OCI-LY7 (cell line): ENCODE data around the gene SLC1A3. TPM values are rescaled to one million over a fixed set of nuclear protein-coding genes. Genes with fewer than 3 reads are reported as not detected.

ENCODE experiments used
- BruUV-seq: library from RNA; stranded (reverse); fragments of 400-500 nt; replicated peaks from 2 replicates; lab custom pipeline; 2021; lab: Mats Ljungman, UMichigan
- CTCF ChIA-PET: fragments of 300-600 bp; sonication (Branson Sonifier 250); formaldehyde crosslinking; loops from one replicate; lab custom pipeline; 2022; ENCODE audit warnings: antibody characterized with exemption; ENCODE audit not compliant: unreplicated experiment; lab: Charles Lee
- POLR2A ChIA-PET: fragments of 300-600 bp; sonication (Branson Sonifier 250); formaldehyde crosslinking; loops from one replicate; lab custom pipeline; 2022; ENCODE audit warnings: antibody characterized with exemption; lab: Charles Lee
- DNase-seq: peaks from one replicate; pipeline ENCODE4 v3.0.0-alpha.2; 2015; ENCODE audit warnings: low spot score
- H2AFZ ChIP-seq: fragments of 200-600 bp; sonication (generic), shearing (Covaris generic); 2 replicates; pipeline ENCODE4 v1.6.1; 2014; ENCODE audit warnings: mild to moderate bottlenecking, antibody characterized with exemption, low read length, moderate library complexity
- H3K27ac ChIP-seq: fragments of 200-600 bp; sonication (generic); 2 replicates; pipeline ENCODE4 v1.5.1; 2014; ENCODE audit warnings: mixed run types, low read depth, mild to moderate bottlenecking, moderate library complexity, low read length, inconsistent platforms; ENCODE audit not compliant: poor library complexity, severe bottlenecking
- H3K36me3 ChIP-seq: fragments of 200-600 bp; sonication (generic); 2 replicates; pipeline ENCODE4 v1.6.1; 2014; ENCODE audit warnings: mild to moderate bottlenecking, antibody characterized with exemption, low read length, moderate library complexity, mixed read lengths; ENCODE audit not compliant: insufficient read depth
- H3K4me1 ChIP-seq: fragments of 200-600 bp; sonication (generic); 2 replicates; pipeline ENCODE4 v1.5.1; 2014; ENCODE audit warnings: mild to moderate bottlenecking, low read length; ENCODE audit not compliant: insufficient read depth, poor library complexity, severe bottlenecking
- H3K4me2 ChIP-seq: fragments of 200-600 bp; sonication (generic); 2 replicates; pipeline ENCODE4 v1.6.1; 2014; ENCODE audit warnings: mild to moderate bottlenecking, low read length
- H3K4me3 ChIP-seq: fragments of 200-600 bp; sonication (generic); 2 replicates; pipeline ENCODE4 v1.5.1; 2014; ENCODE audit warnings: mild to moderate bottlenecking, low read depth, low read length; ENCODE audit not compliant: poor library complexity, severe bottlenecking
- H3K79me2 ChIP-seq: fragments of 200-600 bp; sonication (generic); 2 replicates; pipeline ENCODE4 v1.6.1; 2016; ENCODE audit warnings: low read depth, mild to moderate bottlenecking, low read length, moderate library complexity, mixed read lengths; ENCODE audit not compliant: insufficient read depth
- H3K9me2 ChIP-seq: fragments of 200-600 bp; sonication (generic); 2 replicates; pipeline ENCODE4 v1.6.1; 2016; ENCODE audit warnings: mild to moderate bottlenecking, low read length, mixed read lengths; ENCODE audit not compliant: insufficient read depth
- H3K9me3 ChIP-seq: fragments of 200-600 bp; sonication (generic); 2 replicates; pipeline ENCODE4 v1.6.1; 2014; ENCODE audit warnings: mild to moderate bottlenecking, mixed run types, low read length, mixed read lengths
- H4K20me1 ChIP-seq: fragments of 200-600 bp; sonication (generic); 2 replicates; pipeline ENCODE4 v1.6.1; 2014; ENCODE audit warnings: mild to moderate bottlenecking, antibody characterized with exemption, low read length, moderate library complexity, mixed read lengths; ENCODE audit not compliant: insufficient read depth
- CTCF ChIP-seq: fragments of 200-600 bp; sonication (generic); conservative IDR thresholded peaks from 2 replicates; pipeline ENCODE4 v1.5.1; 2014; ENCODE audit warnings: mild to moderate bottlenecking, antibody characterized with exemption, low read length, moderate library complexity, mixed read lengths
- EZH2phosphoT487 ChIP-seq: fragments of 200-600 bp; sonication (generic); IDR thresholded peaks from 2 replicates; pipeline ENCODE4 v1.6.1; 2018; ENCODE audit warnings: low read depth, borderline replicate concordance, mild to moderate bottlenecking, mixed run types, antibody characterized with exemption, low read length, moderate library complexity, mixed read lengths
- intact Hi-C: fragments of 100-400 bp; cut with micrococcal nuclease; formaldehyde crosslinking; loops from one replicate; pipeline ENCODE4 v1.10.0; 2022; ENCODE audit not compliant: unreplicated experiment
- total RNA-seq, 2 experiments: library from RNA; depleted of rRNA in 1 of 2; stranded (reverse); fragments of >200 nt in 1 of 2; shearing (Covaris generic) in 1 of 2; gene quantifications; 2 replicates each; pipeline ENCODE4 v1.2.3, GENCODE V29; 2014 to 2022

Gene SLC1A3
- total RNA-seq, 2 experiments from 2014 or later, result not detected

- no TSS peak for BruUV-seq
- DNase-seq, result no peak
- no peaks in the 10 kb centered on the region for H3K9me3 ChIP-seq
- no peaks in the 10 kb centered on the region for H3K4me1 ChIP-seq
- no peaks in the 10 kb centered on the region for H4K20me1 ChIP-seq
- no peaks in the 10 kb centered on the region for H3K9me2 ChIP-seq
- H3K36me3 ChIP-seq, result no peaks in the 10 kb centered on the region
- POLR2A ChIA-PET, result no interaction called here
- H3K4me3 ChIP-seq, result no peak overlapping the region
- intact Hi-C loops, result no loop called here
- CTCF ChIA-PET, result no interaction called here
- TF ChIP-seq CTCF, result no peak
- TF ChIP-seq EZH2phosphoT487, result no peak
- no peaks in the 10 kb centered on the region for H3K79me2 ChIP-seq
- no peak overlapping the region for H2AFZ ChIP-seq
- no peak overlapping the region for H3K4me2 ChIP-seq
- no peak overlapping the region for H3K27ac ChIP-seq
These were observed 73.0 kb downstream of the SLC1A3 start for GRCh38 chr5:36679221-36679989.

GRCh38 chr5:36680066-36680465 is 73.7 kb downstream of the SLC1A3 start:
- no peak for DNase-seq
- Histone ChIP-seq H3K36me3 (no peaks in the 10 kb centered on the region), H3K9me2 (no peaks in the 10 kb centered on the region), H3K27ac (no peak overlapping the region), H3K79me2 (no peaks in the 10 kb centered on the region), H3K9me3 (no peaks in the 10 kb centered on the region), H3K4me2 (no peak overlapping the region), H2AFZ (no peak overlapping the region), H4K20me1 (no peaks in the 10 kb centered on the region), H3K4me3 (no peak overlapping the region), H3K4me1 (no peaks in the 10 kb centered on the region)
- intact Hi-C loops, result no loop called here
- POLR2A ChIA-PET, result interaction anchor here (0.6 kb wide), 1 partner anchor 17 kb away, joined by 5 read pairs; no protein-coding TSS in a partner anchor
- TF ChIP-seq CTCF (no peak), EZH2phosphoT487 (no peak)
- BruUV-seq, result no TSS peak
- CTCF ChIA-PET, result no interaction called here

- Histone ChIP-seq H3K36me3 (no peaks in the 10 kb centered on the region), H3K27ac (no peak overlapping the region), H3K4me1 (no peaks in the 10 kb centered on the region), H3K9me2 (no peaks in the 10 kb centered on the region), H3K9me3 (no peaks in the 10 kb centered on the region), H3K4me3 (no peak overlapping the region), H4K20me1 (no peaks in the 10 kb centered on the region), H2AFZ (no peak overlapping the region), H3K4me2 (no peak overlapping the region), H3K79me2 (no peaks in the 10 kb centered on the region)
- TF ChIP-seq EZH2phosphoT487 (no peak), CTCF (no peak)
- intact Hi-C loops, result no loop called here
- no TSS peak for BruUV-seq
- ChIA-PET CTCF (no interaction called here), POLR2A (no interaction called here)
- DNase-seq, result no peak
These were observed 75.3 kb downstream of the SLC1A3 start for GRCh38 chr5:36681711-36682110.
